Measurements from ENCODE around the gene S100A10. TPM values are rescaled to one million over a fixed set of nuclear protein-coding genes. Genes with fewer than 3 reads are reported as not detected.

Gene S100A10
- total and polyA plus RNA-seq, 4 donors: 7.0 to 99.5 (median 35.4) TPM

DNA sequence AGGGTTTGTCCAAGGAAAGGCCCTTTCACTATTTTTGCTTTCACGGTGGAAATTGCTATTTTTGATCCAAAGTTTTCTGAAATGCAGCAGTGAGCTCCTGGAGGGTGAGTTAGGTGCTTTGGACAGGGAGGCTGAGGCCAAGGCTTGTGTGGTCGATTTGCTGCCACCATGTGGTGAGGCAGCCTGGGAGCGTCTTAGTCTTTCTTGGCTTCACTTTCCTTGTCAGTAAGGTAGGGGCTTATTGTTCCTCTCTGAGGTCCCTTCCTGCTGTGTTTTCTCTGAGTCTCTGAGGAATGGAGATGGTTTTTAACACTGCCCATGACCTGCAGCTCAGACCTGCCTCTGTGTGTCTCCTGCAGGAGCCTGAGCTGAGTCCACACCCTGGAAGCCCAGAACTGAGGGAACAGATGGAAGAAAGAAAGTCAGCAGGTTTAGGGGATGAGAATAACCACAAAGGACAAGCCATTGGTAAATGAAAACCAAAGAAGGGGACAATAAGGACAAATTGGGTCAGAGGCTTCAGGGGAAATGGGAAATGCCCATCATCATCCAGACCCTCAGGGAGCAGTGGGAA lies 20.1 kb upstream of the S100A10 start:
- Histone ChIP-seq H3K27ac (ENCODE audit: low read depth in 1 of 2, low read length in 2 of 2) (no peak overlapping the region), H3K4me1 (ENCODE audit: control insufficient read depth in 4 of 4, insufficient read depth in 4 of 4, low read length in 3 of 4) (peaks cover 0 to 10% (median 6%) of the 10 kb centered on the region in 4 donors), H3K27me3 (ENCODE audit: control insufficient read depth in 4 of 4, insufficient read depth in 4 of 4, low read length in 3 of 4) (no peaks in the 10 kb centered on the region), H3K9me3 (ENCODE audit: control insufficient read depth in 4 of 4, low read length in 3 of 4) (no peaks in the 10 kb centered on the region), H3K36me3 (ENCODE audit: control insufficient read depth in 4 of 4, insufficient read depth in 3 of 4, low read depth in 1 of 4, low read length in 3 of 4) (no peaks in the 10 kb centered on the region), H3K9ac (ENCODE audit: low read depth in 1 of 2, low read length in 2 of 2) (no peak overlapping the region), H3K4me3 (ENCODE audit: low read depth in 1 of 3, low read length in 3 of 3) (no peak overlapping the region)
- 14% methylated on average over 3 of the region's 3 CpGs for WGBS
- TF ChIP-seq HNF4G (IDR thresholded peaks at IDR 0.05) (no peak), RAD21 (IDR thresholded peaks at IDR 0.05) (peak; percentile 60 to 75), YY1 (IDR thresholded peaks at IDR 0.05) (no peak), RXRA (IDR thresholded peaks at IDR 0.05) (no peak)
- TF ChIP-seq, protein P1, sequence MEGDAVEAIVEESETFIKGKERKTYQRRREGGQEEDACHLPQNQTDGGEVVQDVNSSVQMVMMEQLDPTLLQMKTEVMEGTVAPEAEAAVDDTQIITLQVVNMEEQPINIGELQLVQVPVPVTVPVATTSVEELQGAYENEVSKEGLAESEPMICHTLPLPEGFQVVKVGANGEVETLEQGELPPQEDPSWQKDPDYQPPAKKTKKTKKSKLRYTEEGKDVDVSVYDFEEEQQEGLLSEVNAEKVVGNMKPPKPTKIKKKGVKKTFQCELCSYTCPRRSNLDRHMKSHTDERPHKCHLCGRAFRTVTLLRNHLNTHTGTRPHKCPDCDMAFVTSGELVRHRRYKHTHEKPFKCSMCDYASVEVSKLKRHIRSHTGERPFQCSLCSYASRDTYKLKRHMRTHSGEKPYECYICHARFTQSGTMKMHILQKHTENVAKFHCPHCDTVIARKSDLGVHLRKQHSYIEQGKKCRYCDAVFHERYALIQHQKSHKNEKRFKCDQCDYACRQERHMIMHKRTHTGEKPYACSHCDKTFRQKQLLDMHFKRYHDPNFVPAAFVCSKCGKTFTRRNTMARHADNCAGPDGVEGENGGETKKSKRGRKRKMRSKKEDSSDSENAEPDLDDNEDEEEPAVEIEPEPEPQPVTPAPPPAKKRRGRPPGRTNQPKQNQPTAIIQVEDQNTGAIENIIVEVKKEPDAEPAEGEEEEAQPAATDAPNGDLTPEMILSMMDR (IDR thresholded peaks at IDR 0.05; ENCODE audit: low read depth, low read length, missing input control): peak; percentile 44
- DNase-seq (ENCODE audit: low spot score): no peak

DNA sequence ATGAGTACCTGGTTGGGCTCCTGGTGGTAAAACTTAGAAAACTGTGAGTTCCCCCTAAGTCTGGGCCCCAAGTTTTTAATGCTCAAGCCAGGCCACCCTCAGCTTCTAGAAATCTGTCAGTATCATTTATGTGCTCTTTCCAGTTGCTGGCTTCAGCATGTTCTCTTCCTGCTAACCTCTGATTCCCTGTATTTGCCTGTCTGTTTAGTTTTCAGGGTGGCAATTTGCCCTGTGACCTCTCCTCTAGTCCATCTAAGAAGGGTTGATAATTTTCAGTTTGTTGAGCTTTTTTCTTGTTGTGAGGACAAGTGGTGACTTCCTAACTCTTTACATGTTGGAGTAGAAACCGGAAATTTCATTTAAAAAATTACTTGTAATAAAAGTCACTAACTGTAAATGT lies 16.0 kb upstream of the S100A10 start:
- Histone ChIP-seq H3K4me1 (ENCODE audit: control insufficient read depth in 4 of 4, insufficient read depth in 4 of 4, low read length in 3 of 4) (peaks cover 0 to 10% (median 6%) of the 10 kb centered on the region in 4 donors), H3K9ac (ENCODE audit: low read depth in 1 of 2, low read length in 2 of 2) (peak overlapping the region in 1 of 2 donors; percentile 58), H3K27me3 (ENCODE audit: control insufficient read depth in 4 of 4, insufficient read depth in 4 of 4, low read length in 3 of 4) (no peaks in the 10 kb centered on the region), H3K27ac (ENCODE audit: low read depth in 1 of 2, low read length in 2 of 2) (peak overlapping the region; percentile 4 to 46), H3K9me3 (ENCODE audit: control insufficient read depth in 4 of 4, low read length in 3 of 4) (no peaks in the 10 kb centered on the region), H3K4me3 (ENCODE audit: low read depth in 1 of 3, low read length in 3 of 3) (no peak overlapping the region), H3K36me3 (ENCODE audit: control insufficient read depth in 4 of 4, insufficient read depth in 3 of 4, low read depth in 1 of 4, low read length in 3 of 4) (no peaks in the 10 kb centered on the region)
- TF ChIP-seq SP1 (IDR thresholded peaks at IDR 0.05): peak; percentile 93
- no peak for TF ChIP-seq HNF4G (IDR thresholded peaks at IDR 0.05)
- TF ChIP-seq, protein P1 (IDR thresholded peaks at IDR 0.05; ENCODE audit: low read depth, low read length, missing input control): no peak
- TF ChIP-seq HNF4A (conservative IDR thresholded peaks at IDR 0.05): peak; percentile 46 to 48
- peak in 1 of 2 donors; percentile 27 for TF ChIP-seq RAD21 (IDR thresholded peaks at IDR 0.05)
- TF ChIP-seq, protein P2, sequence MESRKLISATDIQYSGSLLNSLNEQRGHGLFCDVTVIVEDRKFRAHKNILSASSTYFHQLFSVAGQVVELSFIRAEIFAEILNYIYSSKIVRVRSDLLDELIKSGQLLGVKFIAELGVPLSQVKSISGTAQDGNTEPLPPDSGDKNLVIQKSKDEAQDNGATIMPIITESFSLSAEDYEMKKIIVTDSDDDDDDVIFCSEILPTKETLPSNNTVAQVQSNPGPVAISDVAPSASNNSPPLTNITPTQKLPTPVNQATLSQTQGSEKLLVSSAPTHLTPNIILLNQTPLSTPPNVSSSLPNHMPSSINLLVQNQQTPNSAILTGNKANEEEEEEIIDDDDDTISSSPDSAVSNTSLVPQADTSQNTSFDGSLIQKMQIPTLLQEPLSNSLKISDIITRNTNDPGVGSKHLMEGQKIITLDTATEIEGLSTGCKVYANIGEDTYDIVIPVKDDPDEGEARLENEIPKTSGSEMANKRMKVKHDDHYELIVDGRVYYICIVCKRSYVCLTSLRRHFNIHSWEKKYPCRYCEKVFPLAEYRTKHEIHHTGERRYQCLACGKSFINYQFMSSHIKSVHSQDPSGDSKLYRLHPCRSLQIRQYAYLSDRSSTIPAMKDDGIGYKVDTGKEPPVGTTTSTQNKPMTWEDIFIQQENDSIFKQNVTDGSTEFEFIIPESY (IDR thresholded peaks at IDR 0.05): peak; percentile 17
- no peak for TF ChIP-seq EGR1 (IDR thresholded peaks at IDR 0.05; ENCODE audit: low read depth in 2 of 2)
- TF ChIP-seq YY1 (IDR thresholded peaks at IDR 0.05): peak; percentile 37
- TF ChIP-seq TAF1 (conservative IDR thresholded peaks at IDR 0.05): no peak
- TF ChIP-seq, protein P3, sequence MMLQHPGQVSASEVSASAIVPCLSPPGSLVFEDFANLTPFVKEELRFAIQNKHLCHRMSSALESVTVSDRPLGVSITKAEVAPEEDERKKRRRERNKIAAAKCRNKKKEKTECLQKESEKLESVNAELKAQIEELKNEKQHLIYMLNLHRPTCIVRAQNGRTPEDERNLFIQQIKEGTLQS (IDR thresholded peaks at IDR 0.05): no peak
- TF ChIP-seq NR2F2 (IDR thresholded peaks at IDR 0.05): no peak
- no peak for TF ChIP-seq JUND (IDR thresholded peaks at IDR 0.05)
- TF ChIP-seq, protein P4, sequence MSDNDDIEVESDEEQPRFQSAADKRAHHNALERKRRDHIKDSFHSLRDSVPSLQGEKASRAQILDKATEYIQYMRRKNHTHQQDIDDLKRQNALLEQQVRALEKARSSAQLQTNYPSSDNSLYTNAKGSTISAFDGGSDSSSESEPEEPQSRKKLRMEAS (IDR thresholded peaks at IDR 0.05): no peak
- TF ChIP-seq GABPA (IDR thresholded peaks at IDR 0.05 in 1 of 2, conservative IDR thresholded peaks at IDR 0.05 in 1 of 2): no peak
- TF ChIP-seq RXRA (IDR thresholded peaks at IDR 0.05): peak; percentile 80 to 82
- no peak for TF ChIP-seq FOXA2 (IDR thresholded peaks at IDR 0.05)
- no peak for TF ChIP-seq FOXA1 (IDR thresholded peaks at IDR 0.05)
- TF ChIP-seq, protein P5, sequence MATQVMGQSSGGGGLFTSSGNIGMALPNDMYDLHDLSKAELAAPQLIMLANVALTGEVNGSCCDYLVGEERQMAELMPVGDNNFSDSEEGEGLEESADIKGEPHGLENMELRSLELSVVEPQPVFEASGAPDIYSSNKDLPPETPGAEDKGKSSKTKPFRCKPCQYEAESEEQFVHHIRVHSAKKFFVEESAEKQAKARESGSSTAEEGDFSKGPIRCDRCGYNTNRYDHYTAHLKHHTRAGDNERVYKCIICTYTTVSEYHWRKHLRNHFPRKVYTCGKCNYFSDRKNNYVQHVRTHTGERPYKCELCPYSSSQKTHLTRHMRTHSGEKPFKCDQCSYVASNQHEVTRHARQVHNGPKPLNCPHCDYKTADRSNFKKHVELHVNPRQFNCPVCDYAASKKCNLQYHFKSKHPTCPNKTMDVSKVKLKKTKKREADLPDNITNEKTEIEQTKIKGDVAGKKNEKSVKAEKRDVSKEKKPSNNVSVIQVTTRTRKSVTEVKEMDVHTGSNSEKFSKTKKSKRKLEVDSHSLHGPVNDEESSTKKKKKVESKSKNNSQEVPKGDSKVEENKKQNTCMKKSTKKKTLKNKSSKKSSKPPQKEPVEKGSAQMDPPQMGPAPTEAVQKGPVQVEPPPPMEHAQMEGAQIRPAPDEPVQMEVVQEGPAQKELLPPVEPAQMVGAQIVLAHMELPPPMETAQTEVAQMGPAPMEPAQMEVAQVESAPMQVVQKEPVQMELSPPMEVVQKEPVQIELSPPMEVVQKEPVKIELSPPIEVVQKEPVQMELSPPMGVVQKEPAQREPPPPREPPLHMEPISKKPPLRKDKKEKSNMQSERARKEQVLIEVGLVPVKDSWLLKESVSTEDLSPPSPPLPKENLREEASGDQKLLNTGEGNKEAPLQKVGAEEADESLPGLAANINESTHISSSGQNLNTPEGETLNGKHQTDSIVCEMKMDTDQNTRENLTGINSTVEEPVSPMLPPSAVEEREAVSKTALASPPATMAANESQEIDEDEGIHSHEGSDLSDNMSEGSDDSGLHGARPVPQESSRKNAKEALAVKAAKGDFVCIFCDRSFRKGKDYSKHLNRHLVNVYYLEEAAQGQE (IDR thresholded peaks at IDR 0.05): peak; percentile 42
- no peak for DNase-seq (ENCODE audit: low spot score)
- WGBS: 33% methylated on average over 1 of the region's 1 CpG
